ENCODE results near the gene SEC61B.

The SEC61B gene

GRCh38 chr9:99230206-99230605 lies 8.1 kb downstream of the SEC61B start:
- no peaks in the 10 kb centered on the region for H3K4me1 ChIP-seq (ENCODE audit: control insufficient read depth, insufficient read depth, low read depth, low read length)

DNA sequence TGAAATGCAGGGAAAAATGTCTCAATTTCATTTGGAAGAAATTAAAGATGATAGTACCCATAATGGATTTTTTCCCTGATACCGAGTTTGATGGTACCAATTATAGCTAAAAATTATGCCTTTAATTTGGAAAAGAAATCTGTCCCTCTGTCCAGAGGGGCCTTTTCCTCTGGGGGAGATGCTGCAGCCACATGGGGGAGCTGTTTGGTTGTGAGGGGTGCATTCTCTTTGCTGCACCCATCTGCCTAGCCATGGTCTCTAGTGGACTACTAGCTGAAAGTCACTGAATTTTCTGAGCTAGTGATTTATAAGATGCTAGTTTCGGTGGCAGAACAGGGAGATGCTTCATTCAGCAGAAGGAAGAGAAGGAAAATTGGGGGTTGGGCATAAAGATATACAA lies 9.6 kb downstream of the SEC61B start:
- H3K4ac ChIP-seq (ENCODE audit: low read depth in 1 of 2, low read length in 2 of 2) = no peak overlapping the region
- H3K9me3 ChIP-seq (ENCODE audit: control insufficient read depth, low read length) = no peaks in the 10 kb centered on the region
- DNase-seq = peak; percentile 39
- WGBS = 96% methylated on average over 2 of the region's 2 CpGs
- no peak overlapping the region for H2BK12ac ChIP-seq (ENCODE audit: low read length in 2 of 2)
- H3K36me3 ChIP-seq (ENCODE audit: control insufficient read depth in 1 of 2, insufficient read depth in 2 of 2, low read depth in 1 of 2, low read length in 2 of 2) = peaks cover 12 to 73% of the 10 kb centered on the region in 2 experiments
- no peak overlapping the region for H3K23ac ChIP-seq (ENCODE audit: low read length in 2 of 2)
- H2BK15ac ChIP-seq (ENCODE audit: low read depth, poor library complexity, severe bottlenecking) = no peak overlapping the region
- no peak overlapping the region for H2AK5ac ChIP-seq (ENCODE audit: low read length, severe bottlenecking)
- peaks cover 24% of the 10 kb centered on the region for H3K79me1 ChIP-seq (replicated peaks; ENCODE audit: low read length, poor library complexity, severe bottlenecking)
- no peak overlapping the region for H3K4me3 ChIP-seq (ENCODE audit: insufficient read depth in 1 of 2, low read depth in 1 of 2, low read length in 2 of 2)
- H2BK120ac ChIP-seq (ENCODE audit: low read depth, low read length) = no peak overlapping the region
- H4K8ac ChIP-seq (ENCODE audit: low read length) = no peak overlapping the region
- no peaks in the 10 kb centered on the region for H3K27me3 ChIP-seq (ENCODE audit: control insufficient read depth in 1 of 2, insufficient read depth in 1 of 2, low read length in 2 of 2)
- H2AFZ ChIP-seq (ENCODE audit: low read depth, low read length) = no peak overlapping the region
- H4K91ac ChIP-seq (ENCODE audit: low read length) = no peak overlapping the region
- no peak overlapping the region for H3K14ac ChIP-seq (ENCODE audit: low read length in 2 of 2)
- H3K18ac ChIP-seq (ENCODE audit: low read depth in 1 of 2, low read length in 2 of 2) = no peak overlapping the region
- H3K4me1 ChIP-seq (ENCODE audit: control insufficient read depth, insufficient read depth, low read depth, low read length) = no peaks in the 10 kb centered on the region
- no peak overlapping the region for H3K27ac ChIP-seq (ENCODE audit: low read length, poor library complexity, severe bottlenecking)
- no peak overlapping the region for H3K9ac ChIP-seq (ENCODE audit: low read length)
- H3K4me2 ChIP-seq (ENCODE audit: low read length, poor library complexity, severe bottlenecking) = no peak overlapping the region
- no peak overlapping the region for H2BK5ac ChIP-seq (ENCODE audit: low read depth, low read length, poor library complexity, severe bottlenecking)

More at GRCh38 chr9:99230206-99230605, 8.1 kb downstream of the SEC61B start:
- Histone ChIP-seq H2BK120ac (ENCODE audit: low read depth, low read length) (no peak overlapping the region), H3K23ac (ENCODE audit: low read length in 2 of 2) (no peak overlapping the region), H3K27ac (ENCODE audit: low read length, poor library complexity, severe bottlenecking) (no peak overlapping the region), H3K9ac (ENCODE audit: low read length) (no peak overlapping the region), H3K4me3 (ENCODE audit: insufficient read depth in 1 of 2, low read depth in 1 of 2, low read length in 2 of 2) (no peak overlapping the region), H3K18ac (ENCODE audit: low read depth in 1 of 2, low read length in 2 of 2) (no peak overlapping the region), H2BK5ac (ENCODE audit: low read depth, low read length, poor library complexity, severe bottlenecking) (no peak overlapping the region), H3K36me3 (ENCODE audit: control insufficient read depth in 1 of 2, insufficient read depth in 2 of 2, low read depth in 1 of 2, low read length in 2 of 2) (peaks cover 19 to 88% of the 10 kb centered on the region in 2 experiments), H2BK15ac (ENCODE audit: low read depth, poor library complexity, severe bottlenecking) (no peak overlapping the region), H3K79me1 (replicated peaks; ENCODE audit: low read length, poor library complexity, severe bottlenecking) (peaks cover 22% of the 10 kb centered on the region), H3K27me3 (ENCODE audit: control insufficient read depth in 1 of 2, insufficient read depth in 1 of 2, low read length in 2 of 2) (no peaks in the 10 kb centered on the region), H4K91ac (ENCODE audit: low read length) (no peak overlapping the region), H2BK12ac (ENCODE audit: low read length in 2 of 2) (no peak overlapping the region), H3K4me2 (ENCODE audit: low read length, poor library complexity, severe bottlenecking) (no peak overlapping the region), H3K14ac (ENCODE audit: low read length in 2 of 2) (no peak overlapping the region), H3K9me3 (ENCODE audit: control insufficient read depth, low read length) (no peaks in the 10 kb centered on the region), H2AK5ac (ENCODE audit: low read length, severe bottlenecking) (no peak overlapping the region), H4K8ac (ENCODE audit: low read length) (no peak overlapping the region), H2AFZ (ENCODE audit: low read depth, low read length) (no peak overlapping the region), H3K4ac (ENCODE audit: low read depth in 1 of 2, low read length in 2 of 2) (no peak overlapping the region)
- WGBS = 100% methylated on average over 1 of the region's 3 CpGs
- no peak for DNase-seq

DNA sequence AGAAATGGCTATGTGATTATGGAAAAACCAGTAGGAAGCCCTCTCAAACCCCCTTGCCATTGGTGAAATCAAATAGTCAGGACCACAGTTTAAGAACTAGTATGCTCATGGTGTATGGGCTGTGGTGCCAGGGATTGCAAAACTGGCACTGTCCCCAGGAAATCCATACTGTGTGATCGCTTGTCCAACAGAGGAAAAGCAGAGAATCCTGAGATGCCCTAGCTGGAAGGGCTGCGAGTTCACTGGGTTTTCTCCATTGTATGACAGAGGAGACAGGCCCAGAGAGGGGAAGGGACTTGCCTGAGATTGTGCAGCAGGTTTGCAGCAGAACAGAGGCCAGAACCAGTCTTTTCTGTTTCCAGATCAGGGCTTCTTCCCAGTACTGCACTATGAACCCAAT lies 12.5 kb downstream of the SEC61B start:
- H3K18ac ChIP-seq (ENCODE audit: low read depth in 1 of 2, low read length in 2 of 2) = no peak overlapping the region
- H3K4me2 ChIP-seq (ENCODE audit: low read length, poor library complexity, severe bottlenecking) = no peak overlapping the region
- H3K23ac ChIP-seq (ENCODE audit: low read length in 2 of 2) = no peak overlapping the region
- peaks cover 0 to 54% of the 10 kb centered on the region in 2 experiments for H3K36me3 ChIP-seq (ENCODE audit: control insufficient read depth in 1 of 2, insufficient read depth in 2 of 2, low read depth in 1 of 2, low read length in 2 of 2)
- 95% methylated on average over 2 of the region's 2 CpGs for WGBS
- H2AK5ac ChIP-seq (ENCODE audit: low read length, severe bottlenecking) = no peak overlapping the region
- H2BK120ac ChIP-seq (ENCODE audit: low read depth, low read length) = no peak overlapping the region
- H3K27me3 ChIP-seq (ENCODE audit: control insufficient read depth in 1 of 2, insufficient read depth in 1 of 2, low read length in 2 of 2) = no peaks in the 10 kb centered on the region
- H4K8ac ChIP-seq (ENCODE audit: low read length) = no peak overlapping the region
- H3K79me1 ChIP-seq (replicated peaks; ENCODE audit: low read length, poor library complexity, severe bottlenecking) = peaks cover 17% of the 10 kb centered on the region
- no peak overlapping the region for H3K4ac ChIP-seq (ENCODE audit: low read depth in 1 of 2, low read length in 2 of 2)
- H2BK5ac ChIP-seq (ENCODE audit: low read depth, low read length, poor library complexity, severe bottlenecking) = no peak overlapping the region
- H3K9me3 ChIP-seq (ENCODE audit: control insufficient read depth, low read length) = no peaks in the 10 kb centered on the region
- H4K91ac ChIP-seq (ENCODE audit: low read length) = no peak overlapping the region
- no peak overlapping the region for H3K4me3 ChIP-seq (ENCODE audit: insufficient read depth in 1 of 2, low read depth in 1 of 2, low read length in 2 of 2)
- no peak overlapping the region for H3K9ac ChIP-seq (ENCODE audit: low read length)
- no peak for DNase-seq
- H3K4me1 ChIP-seq (ENCODE audit: control insufficient read depth, insufficient read depth, low read depth, low read length) = no peaks in the 10 kb centered on the region
- no peak overlapping the region for H2BK15ac ChIP-seq (ENCODE audit: low read depth, poor library complexity, severe bottlenecking)
- no peak overlapping the region for H2BK12ac ChIP-seq (ENCODE audit: low read length in 2 of 2)
- no peak overlapping the region for H2AFZ ChIP-seq (ENCODE audit: low read depth, low read length)
- H3K27ac ChIP-seq (ENCODE audit: low read length, poor library complexity, severe bottlenecking) = no peak overlapping the region
- H3K14ac ChIP-seq (ENCODE audit: low read length in 2 of 2) = no peak overlapping the region

- Histone ChIP-seq H2BK120ac (ENCODE audit: low read depth, low read length) (no peak overlapping the region), H2BK5ac (ENCODE audit: low read depth, low read length, poor library complexity, severe bottlenecking) (no peak overlapping the region), H3K14ac (ENCODE audit: low read length in 2 of 2) (no peak overlapping the region), H3K4me2 (ENCODE audit: low read length, poor library complexity, severe bottlenecking) (no peak overlapping the region), H3K79me1 (replicated peaks; ENCODE audit: low read length, poor library complexity, severe bottlenecking) (peaks cover 17% of the 10 kb centered on the region), H2AFZ (ENCODE audit: low read depth, low read length) (no peak overlapping the region), H3K9ac (ENCODE audit: low read length) (no peak overlapping the region), H3K27me3 (ENCODE audit: control insufficient read depth in 1 of 2, insufficient read depth in 1 of 2, low read length in 2 of 2) (no peaks in the 10 kb centered on the region), H2AK5ac (ENCODE audit: low read length, severe bottlenecking) (no peak overlapping the region), H3K27ac (ENCODE audit: low read length, poor library complexity, severe bottlenecking) (no peak overlapping the region), H3K36me3 (ENCODE audit: control insufficient read depth in 1 of 2, insufficient read depth in 2 of 2, low read depth in 1 of 2, low read length in 2 of 2) (peaks cover 0 to 49% of the 10 kb centered on the region in 2 experiments), H3K23ac (ENCODE audit: low read length in 2 of 2) (no peak overlapping the region), H3K9me3 (ENCODE audit: control insufficient read depth, low read length) (no peaks in the 10 kb centered on the region), H3K4me1 (ENCODE audit: control insufficient read depth, insufficient read depth, low read depth, low read length) (no peaks in the 10 kb centered on the region), H4K8ac (ENCODE audit: low read length) (no peak overlapping the region), H2BK15ac (ENCODE audit: low read depth, poor library complexity, severe bottlenecking) (no peak overlapping the region), H2BK12ac (ENCODE audit: low read length in 2 of 2) (no peak overlapping the region), H3K4me3 (ENCODE audit: insufficient read depth in 1 of 2, low read depth in 1 of 2, low read length in 2 of 2) (no peak overlapping the region), H4K91ac (ENCODE audit: low read length) (no peak overlapping the region), H3K18ac (ENCODE audit: low read depth in 1 of 2, low read length in 2 of 2) (no peak overlapping the region), H3K4ac (ENCODE audit: low read depth in 1 of 2, low read length in 2 of 2) (no peak overlapping the region)
- no peak for DNase-seq
These were observed 13.0 kb downstream of the SEC61B start for GRCh38 chr9:99235069-99235468.

Measured in mesenchymal stem cell (in vitro differentiated cells and primary cell).